GM18517 (cell line): Measurements from ENCODE around the gene SURF1.
A peak's percentile ranks its signal among the peaks of the same experiment; 100 is the strongest.

Experiments used
- ATAC-seq: cut with Tn5 transposase; IDR thresholded peaks from one replicate; pipeline ENCODE4 v1.9.1; 2021; ENCODE audit warnings: mild to moderate bottlenecking, moderate library complexity; ENCODE audit not compliant: unreplicated experiment

Gene SURF1

DNA sequence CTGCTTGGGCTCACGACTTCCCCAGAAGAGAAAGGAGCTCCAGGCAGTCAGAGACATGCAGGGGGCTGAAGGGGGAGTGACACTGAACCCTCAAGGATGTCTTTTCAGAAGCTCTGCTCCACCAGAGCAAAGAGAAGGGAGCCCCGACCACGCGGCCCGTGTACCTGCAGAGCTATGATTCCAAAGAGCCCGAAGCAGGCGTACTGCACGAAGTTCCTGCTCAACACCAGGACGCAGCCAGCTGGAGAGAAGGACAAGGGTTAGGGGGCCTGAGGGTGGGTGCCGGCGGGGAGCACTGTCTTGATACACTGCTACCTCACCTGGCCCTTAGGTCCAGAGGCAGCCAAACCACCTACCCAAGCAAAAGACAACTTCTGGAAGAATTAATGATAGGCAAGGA, 10.1 kb upstream of the SURF1 start:
- no peak for ATAC-seq

DNA sequence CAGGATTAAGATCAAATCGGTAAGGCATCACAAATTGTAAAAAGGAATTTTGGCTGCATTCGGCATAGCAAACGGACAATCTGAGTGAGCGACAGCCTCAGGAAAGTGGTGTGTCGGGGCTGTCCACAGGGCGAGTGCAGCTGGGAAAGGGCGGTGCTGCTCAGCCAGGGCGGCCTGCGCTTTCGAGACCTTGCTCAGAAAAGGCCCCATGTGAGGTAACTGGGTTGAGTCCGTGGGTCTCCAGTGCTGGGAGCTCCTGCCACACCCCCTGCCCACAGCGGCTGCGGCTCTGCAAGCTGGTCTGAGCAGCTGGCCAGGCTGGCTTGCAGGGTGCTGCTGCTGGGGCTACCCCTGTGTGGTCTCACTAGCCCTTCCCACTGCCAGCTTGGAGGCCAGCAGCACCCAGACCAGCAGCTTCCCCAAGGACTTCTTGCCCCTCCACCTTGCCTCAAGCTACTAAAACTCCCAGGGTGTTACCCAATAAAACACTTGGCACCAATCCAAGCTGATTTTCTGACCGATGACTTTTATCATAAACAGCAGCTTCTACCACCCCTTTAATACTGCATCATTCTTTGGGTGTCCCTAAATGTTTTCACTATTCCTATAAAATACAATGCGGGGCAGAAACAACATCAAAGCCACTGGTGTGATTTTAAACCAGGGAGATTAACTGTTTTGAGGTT, 6.2 kb upstream of the SURF1 start:
- no peak for ATAC-seq

DNA sequence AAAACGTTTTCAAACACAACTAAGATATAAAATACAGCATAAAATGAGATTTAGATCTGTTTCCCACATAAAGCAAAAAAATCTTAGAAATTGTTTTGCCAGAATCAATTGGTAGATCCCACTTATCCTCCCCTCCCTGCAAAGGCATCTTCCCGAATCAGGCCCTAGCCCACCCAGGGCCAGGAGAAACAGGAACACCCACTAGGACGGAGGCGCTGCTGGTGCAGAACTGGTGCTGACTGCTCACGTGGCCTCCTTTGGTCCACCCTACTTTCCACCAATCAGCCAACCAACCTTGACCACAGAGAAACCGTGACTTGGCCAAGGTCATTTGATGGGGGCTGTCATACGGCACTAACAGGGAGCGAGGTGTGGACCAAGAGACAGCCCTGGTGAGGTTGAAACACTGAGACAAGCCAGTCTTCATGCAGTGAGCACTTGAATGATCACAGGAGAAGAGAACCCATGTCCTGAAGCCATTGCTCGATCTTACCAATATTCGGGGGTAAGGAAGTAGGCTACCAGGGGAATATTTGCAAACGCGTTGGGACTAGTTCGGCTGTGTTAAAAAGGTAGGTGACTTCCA, 5.3 kb upstream of the SURF1 start:
- no peak for ATAC-seq

DNA sequence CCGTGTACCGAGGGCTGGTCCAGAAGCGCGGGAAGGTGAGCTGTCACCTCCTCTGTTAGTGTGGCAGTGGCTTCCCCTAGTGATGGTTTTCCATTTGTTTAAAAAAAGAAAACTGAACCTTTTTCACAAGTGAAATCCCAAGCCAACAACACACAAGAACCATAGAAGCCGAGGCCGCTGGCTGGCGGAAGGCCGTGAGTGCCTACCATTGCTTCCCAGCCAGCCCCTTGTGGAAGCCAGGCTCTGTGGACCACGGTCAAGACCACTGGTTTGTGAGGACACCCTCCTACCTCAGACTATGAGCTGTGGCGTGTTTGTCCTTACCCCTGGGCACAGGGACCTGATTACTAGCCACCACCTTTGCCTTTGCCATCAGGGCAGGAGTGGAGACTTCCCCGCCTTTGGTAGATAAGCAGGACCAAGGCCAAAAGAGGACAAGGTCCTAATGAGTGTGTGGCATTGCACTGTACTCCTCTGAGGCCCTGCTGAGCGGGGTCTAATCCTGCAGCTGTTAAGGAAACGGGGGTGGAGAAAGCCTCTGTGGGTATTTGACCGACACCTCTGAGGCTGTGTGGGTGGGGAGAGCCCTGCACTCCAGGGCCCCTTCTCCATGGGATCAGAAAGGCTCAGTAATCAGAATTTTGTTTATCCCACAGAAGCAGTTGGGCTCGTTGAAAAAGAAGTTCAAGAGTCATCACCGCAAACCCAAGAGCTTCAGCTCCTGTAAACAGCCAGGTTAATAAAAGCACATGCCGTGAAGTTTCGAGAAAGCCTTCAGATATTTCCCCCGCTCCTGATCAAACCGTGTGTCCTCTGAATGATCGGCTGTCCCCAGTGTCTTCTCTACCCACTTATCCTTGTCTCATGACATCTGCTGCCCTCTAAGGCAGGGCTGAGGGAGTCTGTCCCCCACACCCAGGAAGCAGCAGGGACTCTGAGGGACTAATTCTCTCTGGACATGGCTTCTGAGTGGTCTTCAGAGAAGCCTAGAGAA, 4.4 kb upstream of the SURF1 start:
- no peak for ATAC-seq

DNA sequence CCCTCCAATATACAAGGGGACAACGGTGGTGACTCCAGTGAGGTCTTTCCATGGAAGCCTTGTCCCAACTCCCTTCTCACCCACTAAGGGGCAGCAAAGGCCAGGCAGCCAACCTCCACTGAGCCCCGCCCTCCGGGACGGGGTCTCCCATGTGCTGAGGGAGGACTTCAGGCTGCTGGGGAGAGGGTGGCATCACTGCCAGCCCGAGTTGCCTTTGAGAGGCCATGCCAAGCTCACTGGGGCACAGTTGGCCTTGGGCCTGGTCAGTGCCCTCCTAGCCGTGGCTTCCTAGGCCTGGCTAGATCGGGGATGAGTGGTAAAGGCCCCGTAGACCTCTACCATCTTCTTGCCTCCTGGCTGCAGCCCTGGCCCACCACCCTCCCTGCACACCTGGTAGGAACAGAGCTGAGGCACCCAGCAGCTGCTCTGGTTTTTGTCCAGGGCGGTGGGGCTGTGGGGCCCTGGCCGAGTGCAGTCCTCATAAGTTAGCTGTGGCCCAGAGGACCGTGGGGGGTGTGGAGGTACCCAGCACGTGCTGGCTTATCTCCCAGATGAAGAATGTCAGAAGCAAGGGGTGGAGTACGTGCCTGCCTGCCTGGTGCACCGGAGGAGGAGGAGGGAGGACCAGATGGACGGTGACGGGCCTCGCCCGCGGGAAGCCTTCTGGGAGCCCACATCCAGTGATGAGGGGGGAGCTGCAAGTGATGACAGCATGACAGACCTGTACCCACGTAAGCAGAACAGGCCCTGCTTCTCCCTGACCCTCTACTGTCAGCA, 3.3 kb upstream of the SURF1 start:
- no peak for ATAC-seq

DNA sequence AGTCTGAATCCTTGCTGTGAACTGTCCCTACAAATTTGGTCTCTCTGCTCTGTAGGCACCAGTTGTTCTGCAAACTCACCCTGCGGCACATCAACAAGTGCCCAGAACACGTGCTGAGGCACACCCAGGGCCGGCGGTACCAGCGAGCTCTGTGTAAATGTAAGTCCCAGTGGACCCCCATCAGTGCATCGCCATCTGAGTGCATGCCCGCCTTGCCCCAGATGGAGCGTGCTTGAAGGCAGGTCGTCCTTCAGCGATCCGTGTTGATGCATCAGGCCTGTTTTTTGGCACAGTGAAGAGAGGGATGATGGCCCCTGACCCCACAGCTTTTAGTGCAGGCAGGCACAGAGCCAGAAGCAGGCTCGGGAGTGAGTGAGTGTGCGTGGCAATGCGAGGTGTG, 1.4 kb upstream of the SURF1 start:
- ATAC-seq: no peak

DNA sequence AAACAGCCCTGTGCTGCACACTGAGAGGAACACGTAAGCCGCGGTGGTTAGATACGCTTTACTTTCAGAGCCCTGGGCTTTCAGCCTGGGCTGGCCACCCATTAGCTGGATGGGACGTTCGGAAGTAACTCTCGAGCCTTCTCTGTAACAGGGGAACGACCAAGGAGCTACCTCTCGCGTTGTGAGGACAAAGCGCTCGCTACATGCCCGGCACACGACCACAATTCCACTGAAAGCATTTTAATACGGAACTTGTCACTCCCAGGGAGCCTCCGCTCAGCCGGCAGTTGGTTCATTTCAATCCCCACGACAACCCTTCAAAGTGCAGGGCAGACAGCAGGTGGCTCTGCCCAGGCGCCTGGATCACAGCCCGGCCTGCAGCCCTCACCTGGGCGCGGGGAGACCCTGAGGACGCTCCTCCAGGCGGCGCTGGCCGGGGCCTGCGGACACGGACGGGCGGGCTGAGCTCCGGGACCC, 368 bp downstream of the SURF1 start:
- ATAC-seq: peak; percentile 14

DNA sequence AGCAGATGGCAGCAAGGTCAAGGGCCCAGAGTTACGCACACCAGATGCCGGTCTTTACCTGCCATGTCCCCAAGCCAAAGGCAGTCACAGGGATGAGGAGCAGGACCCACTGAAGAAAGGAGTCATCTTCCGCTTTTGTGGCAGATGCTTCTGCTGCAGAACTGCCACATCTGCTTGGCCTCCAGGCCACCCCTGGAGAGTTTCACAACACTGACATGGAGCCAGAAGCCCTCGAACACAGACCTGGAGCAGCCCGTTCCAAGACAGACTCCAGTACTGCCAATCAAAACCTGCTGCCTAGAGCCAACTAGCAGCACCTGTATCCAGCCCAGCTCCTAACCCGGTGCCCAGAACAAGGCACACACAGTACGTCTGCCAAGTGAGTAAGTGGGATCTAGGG, 1.5 kb downstream of the SURF1 start:
- no peak for ATAC-seq

DNA sequence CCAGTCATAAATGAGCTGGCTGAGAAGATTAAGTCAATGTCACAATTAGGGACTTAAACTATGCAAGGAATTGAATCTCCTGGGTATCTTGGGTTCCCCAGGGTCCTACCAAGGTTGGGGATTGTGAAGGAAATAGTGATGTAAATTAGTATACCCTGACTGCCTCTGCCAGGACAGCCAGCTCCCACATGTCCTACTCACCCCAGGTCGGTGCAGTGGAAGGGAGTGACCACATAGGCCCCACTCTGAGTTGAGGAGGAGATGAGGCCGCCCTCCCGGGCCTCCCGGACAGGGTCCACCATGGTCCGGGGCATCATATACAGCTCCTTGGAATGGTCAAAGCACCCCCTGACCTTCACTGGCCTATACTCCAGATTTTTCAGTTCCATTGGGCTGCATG, 2.7 kb downstream of the SURF1 start:
- no peak for ATAC-seq

DNA sequence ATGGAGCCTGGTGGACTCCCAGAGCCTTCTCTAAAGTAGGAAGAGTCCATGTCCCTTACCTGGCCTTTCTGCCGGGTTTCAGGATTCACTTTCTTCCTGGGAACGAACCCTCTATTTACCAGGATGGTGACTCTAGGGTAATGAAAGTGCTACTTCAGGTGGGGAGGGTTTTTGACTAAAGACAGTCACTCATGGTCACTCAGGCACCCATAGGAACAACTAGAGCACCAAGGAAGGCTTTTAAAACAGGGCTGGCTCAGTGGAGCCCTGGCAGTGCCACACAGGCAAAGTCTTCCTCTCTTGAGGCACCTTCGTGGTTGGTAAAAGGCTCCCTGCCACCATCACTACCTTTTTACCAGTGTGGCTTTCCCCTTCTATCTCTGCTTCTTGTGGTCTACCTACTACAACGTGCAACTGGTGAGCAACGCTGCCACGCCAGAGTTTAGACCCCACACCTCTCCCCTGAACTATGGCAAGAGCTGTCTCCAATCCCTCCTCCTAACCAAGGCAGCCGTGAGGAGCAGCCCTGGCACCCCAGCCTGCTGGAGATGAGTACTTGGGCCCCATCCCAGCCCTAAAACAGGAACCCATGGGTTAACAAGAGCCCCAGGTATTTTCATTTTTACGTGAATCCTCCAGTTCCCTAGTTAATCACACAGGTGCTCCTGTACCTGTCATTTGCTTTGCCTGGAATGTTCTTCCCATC, 3.5 kb downstream of the SURF1 start:
- no peak for ATAC-seq

DNA sequence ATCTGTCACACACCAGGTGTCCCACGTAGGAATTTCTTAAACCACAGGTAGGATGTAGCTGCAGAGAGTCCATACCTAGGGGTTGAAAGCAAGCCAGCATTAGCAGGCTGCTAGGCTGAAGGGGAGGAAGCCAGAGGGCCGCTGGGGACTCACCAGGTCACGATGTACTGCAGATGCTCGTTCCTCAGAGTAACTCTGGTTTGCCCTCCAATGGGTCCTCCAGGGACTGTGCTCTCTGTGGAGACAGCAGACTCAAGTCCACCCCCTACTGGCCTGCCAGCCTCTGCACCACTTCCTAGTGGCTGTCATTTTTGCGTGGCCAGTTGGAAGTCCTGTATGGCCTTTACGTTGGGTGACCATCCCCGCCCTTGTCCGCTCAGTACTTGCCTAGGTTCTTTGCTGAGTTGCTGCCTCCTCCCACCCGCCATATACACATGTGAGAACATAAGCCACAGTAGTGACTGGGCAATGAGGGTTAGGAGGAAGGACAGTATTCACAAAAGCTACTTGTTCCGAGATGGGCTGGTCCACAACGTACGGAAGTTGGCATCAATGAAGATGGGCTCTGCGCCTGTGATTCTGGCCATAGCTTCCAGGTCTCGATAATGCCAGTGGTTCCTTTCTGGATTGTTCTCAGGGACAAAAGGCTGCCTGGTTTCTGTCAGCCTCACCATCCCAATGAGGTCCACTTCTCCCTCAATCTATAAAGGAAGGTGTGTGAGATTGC, 4.2 kb downstream of the SURF1 start:
- no peak for ATAC-seq

DNA sequence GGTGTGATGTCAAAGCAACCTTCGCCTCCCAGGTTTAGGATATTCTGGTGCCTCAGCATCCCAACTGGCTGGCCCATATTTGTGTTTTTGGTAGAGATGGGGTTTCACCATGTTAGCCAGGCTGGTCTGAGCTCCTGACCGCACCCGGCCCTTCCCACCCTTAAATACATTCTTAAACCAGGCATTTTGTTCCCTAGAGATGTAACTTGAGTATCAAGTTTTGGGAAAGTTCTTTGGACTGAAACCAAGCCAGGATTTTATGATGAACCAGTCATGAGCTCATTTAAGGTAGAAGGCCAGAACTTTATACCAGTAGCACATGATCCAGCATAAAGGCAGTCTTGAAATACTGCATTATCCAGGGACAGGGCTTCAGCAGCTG, 4.8 kb downstream of the SURF1 start:
- ATAC-seq: no peak

DNA sequence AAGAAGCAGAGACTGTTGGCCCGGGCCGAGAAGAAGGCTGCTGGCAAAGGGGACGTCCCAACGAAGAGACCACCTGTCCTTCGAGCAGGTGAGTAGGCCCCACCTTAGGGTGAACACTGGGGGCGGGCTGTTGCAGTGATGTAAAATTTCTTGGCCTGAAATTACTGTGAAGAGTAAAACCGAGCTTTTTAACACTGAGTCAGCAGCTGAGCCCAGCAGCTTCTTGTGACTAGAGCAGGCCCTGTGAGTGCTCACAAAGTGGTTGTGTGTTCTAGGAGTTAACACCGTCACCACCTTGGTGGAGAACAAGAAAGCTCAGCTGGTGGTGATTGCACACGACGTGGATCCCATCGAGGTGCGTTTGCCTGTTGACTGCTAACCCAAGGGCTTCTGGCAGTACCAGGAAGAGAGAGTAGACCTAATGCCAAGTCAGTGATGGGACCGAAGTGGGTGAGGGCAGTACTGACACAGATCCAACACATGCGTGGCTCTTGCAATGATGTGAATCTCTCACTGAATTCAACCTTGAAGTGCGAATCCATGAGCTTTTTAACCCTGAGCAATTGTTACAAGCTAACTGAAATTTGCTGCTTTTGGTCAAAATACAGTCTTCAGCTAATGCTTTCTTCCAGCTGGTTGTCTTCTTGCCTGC, 6.2 kb downstream of the SURF1 start:
- ATAC-seq: no peak

DNA sequence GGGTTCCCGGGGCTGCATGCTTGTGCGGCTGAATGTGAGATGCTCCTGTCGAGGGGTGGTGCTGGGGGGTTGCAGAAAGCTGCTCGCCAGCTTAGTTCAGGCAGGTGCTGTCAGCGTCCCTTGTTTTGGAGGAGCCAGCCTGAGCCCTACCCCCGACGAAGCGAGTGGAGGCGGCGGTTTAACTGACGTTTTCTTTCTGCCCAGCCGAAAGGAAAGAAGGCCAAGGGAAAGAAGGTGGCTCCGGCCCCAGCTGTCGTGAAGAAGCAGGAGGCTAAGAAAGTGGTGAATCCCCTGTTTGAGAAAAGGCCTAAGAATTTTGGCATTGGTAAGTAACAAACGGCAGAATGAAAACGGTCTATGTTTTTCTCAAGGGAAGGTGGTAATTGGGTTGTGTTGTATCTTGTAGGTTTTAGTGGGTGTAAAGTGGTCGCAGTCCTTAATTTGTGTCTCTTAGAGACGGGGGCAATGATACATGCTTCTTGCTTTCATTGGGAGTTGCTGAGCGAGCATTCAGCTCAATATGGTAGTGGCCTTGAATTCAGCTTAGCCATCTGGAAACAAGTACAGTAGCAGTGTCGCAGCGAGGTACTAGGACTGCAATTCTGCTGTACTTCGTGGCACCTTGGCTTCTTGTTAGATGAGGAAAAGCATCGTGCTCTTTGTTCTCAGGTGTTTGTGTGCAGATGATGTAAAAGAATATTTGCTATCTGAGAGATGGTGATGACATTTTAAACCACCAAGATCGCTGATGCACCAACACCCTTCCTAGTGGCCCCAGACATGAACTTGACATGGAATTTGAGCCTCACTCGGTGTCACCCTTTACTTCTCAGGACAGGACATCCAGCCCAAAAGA, 7.3 kb downstream of the SURF1 start:
- no peak for ATAC-seq

DNA sequence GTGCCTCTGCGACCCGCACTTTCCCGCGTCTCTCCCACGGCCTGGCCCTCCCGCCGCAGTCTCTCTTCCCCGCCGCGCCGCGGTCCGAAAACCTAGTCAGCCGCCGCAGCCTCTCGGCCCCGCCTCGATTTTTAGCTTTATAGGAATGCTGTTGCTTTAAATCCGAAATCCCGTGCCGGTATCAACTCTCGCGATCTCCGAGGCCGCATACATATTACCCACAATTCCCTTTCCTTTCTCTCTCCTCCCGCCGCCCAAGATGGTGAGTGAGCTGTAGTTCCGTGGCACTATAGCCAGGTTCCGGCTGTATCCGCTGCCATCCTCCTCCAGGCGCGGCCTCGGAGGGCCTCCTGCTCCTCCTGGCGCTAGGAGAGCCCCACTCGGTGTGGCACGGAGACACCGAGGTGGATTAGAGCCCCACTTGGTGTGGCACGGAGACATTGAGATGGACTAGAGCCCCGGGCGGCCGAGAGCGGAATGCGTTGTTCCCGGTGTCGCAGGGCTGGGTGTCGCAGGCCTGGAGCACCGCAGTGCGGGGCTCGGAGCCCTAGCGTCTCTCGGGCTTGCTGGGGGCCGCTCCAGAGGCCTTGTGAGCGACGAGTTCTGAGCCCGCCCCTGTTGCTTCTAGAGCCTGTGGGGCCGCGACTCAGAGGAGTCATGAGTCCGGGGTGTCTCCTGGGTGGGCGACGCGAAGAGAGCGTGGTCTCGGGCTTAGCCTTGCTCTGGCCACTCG, 8.1 kb downstream of the SURF1 start, which contains the start of the genes MED22 and RPL7A:
Gene MED22, minus strand, starts transcription at position 147 of the 733 bp plus-strand sequence. CDS start 1,469 bp downstream, outside the sequence.
Gene RPL7A, plus strand, starts transcription at position 234 of the 733 bp plus-strand sequence. Its CDS starts 26 bp downstream, at position 260.
- peak; percentile 91 for ATAC-seq

DNA sequence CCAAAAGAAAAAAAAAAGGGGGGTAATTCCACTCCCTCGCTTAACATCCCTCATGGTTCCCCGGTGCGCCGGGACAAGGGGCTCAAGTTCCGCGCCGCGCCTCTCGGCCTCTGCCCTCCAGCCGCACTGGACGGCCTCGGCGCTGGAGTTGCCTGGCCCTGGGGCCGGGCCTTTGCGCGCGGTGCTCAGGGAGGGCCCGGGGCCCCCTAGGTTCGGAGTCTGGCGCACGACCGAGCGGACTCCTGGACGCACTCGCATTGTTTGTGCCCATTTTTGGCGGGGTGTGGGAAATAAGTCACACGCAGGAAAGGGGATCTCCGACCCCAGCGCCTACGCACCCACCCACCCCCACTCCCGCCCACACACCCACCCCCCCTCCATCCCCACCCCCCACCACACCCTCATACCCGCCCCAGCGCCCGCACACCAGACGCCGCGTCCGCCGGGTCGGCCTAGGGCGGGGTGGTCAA, 8.7 kb downstream of the SURF1 start:
- peak; percentile 16 for ATAC-seq
